HG03354 (cell line): ENCODE results near the gene SH3RF3.

Experiments
- ATAC-seq: cut with Tn5 transposase; IDR thresholded peaks from one replicate; pipeline ENCODE4 v1.9.1; 2021; ENCODE audit warnings: mild to moderate bottlenecking; ENCODE audit not compliant: unreplicated experiment, poor library complexity, severe bottlenecking

SH3RF3 gene

DNA sequence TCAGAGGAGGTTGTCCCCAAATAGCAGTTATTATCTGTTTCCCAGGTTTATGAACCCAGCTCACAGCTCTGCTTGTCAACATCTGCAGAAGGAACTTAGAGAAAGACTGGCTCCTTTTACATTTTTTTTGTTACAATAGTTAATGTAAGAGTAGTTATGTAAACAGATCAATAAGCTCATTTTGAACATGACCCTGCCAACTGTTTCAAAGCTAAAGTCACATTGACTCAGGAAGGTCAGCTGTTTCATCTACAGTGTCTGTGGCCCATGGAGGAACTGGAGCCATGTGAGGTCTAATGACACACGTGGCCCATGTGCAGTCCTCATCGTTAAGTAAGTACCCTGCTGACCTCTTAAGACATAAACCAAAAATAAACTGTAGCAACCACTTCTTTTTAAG lies 97.1 kb downstream of the SH3RF3 start:
- ATAC-seq: no peak

GRCh38 chr2:109226622-109227021 lies 97.6 kb downstream of the SH3RF3 start:
- no peak for ATAC-seq

GRCh38 chr2:109229094-109229675 lies 100.2 kb downstream of the SH3RF3 start:
- no peak for ATAC-seq

DNA sequence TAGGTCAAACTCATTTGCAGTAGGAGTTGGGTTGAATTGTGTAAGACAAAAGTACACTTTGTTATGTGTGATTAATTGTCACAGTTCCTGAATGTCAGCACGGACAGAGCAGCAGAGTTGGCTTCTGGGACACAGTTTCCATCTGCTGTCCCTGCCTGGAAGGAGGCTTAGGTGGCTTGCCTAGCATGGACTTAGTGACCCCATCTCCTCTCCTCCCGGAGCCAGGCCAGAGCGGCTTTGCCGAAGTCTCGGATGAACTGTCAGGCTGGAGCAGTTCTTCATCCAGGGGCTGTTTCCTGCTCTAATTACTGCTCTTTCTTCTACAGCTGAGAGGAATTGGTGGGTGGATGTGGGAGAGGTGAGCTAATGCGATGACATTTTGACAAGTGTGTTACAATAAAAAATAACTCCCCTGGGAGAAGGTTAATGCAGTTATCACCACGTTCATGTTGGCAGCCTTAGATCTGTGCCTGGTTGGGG lies 102.0 kb downstream of the SH3RF3 start:
- ATAC-seq: no peak

GRCh38 chr2:109231428-109231827 lies 102.4 kb downstream of the SH3RF3 start:
- no peak for ATAC-seq

GRCh38 chr2:109231996-109232705 lies 103.1 kb downstream of the SH3RF3 start:
- ATAC-seq: no peak

- ATAC-seq: no peak
Measured at GRCh38 chr2:109232909-109233308, 103.9 kb downstream of the SH3RF3 start.

DNA sequence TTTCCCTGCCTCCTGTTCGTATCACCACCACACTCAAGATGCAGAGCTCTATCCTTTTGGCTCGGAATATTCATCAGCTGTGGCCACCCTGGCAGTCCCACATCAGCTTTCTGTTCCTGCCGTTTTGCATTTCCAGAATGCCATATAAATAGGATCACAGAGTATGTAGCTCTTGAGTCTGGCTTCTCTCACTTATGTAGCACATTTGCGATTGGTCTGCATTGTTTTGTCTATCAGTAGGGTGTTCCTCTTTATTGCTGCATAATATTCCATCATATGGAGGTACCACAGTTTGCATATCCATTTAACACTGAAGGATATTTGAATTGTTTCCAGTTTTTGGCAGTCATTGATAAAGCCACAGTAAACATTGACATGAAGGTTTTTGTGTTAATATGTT lies 104.6 kb downstream of the SH3RF3 start:
- no peak for ATAC-seq

- no peak for ATAC-seq
Measured at GRCh38 chr2:109234355-109234754, 105.3 kb downstream of the SH3RF3 start.

- no peak for ATAC-seq
Measured at GRCh38 chr2:109236147-109236546, 107.1 kb downstream of the SH3RF3 start.

DNA sequence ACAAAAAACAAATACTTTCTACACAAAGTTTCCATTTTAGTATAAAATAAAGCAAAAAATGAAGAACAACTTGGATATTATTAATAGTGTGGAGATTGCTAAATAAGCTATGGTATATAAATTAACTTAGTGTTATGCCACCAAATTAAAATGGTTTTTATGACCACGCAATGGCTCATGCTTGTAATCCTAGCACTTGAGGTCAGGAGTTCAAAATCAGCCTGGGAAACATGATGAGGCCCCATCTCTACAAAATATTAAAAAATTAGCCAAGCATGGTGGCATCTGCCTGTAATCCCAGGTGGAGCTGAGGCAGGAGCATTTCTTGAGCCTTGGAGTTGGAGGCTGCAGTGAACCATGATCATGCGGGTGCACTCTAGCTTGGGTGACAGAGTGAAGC lies 108.8 kb downstream of the SH3RF3 start:
- no peak for ATAC-seq

DNA sequence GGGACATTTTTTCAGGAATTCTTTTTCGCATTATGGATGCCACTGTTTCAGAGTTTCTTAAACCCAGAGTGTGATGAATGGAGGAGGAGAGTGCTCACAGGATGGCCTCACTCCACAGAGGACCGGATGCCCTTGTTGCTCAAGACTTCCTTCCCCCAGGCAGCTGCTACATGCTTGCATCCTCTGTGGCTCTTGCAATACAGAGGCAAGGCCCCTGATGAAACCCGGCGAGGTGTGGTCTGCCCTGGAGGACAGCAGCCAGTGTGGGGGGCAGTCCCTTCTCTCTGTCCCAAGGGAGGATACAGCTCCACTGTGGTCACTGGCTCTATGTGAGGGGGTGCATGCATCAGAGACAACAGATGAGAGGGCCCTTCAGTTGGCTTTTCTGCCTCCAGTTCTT lies 109.6 kb downstream of the SH3RF3 start:
- peak; percentile 96 for ATAC-seq

GRCh38 chr2:109239720-109240119 lies 110.7 kb downstream of the SH3RF3 start:
- ATAC-seq: no peak

DNA sequence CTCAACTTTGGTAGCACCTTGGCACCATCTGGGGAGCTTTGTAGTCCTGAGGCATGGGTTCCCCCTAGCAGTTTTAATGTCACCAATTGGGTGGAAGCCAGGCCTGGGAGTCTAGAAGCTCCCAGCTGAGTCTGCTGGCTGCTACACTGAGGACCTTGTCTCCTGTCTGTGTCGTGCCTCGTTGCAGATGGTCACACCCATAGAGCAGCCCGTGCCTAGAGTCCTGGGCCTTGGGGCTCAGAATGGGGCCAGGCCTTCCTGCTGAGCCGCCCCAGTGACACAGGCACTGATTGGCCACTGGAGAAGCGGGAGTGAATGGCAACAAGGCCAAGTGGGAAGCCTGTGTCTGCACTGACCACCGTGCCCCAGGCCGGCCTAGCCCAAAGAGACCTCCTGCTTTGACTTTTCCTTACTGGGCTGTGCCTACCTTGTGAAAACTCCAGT lies 113.2 kb downstream of the SH3RF3 start:
- ATAC-seq: no peak

DNA sequence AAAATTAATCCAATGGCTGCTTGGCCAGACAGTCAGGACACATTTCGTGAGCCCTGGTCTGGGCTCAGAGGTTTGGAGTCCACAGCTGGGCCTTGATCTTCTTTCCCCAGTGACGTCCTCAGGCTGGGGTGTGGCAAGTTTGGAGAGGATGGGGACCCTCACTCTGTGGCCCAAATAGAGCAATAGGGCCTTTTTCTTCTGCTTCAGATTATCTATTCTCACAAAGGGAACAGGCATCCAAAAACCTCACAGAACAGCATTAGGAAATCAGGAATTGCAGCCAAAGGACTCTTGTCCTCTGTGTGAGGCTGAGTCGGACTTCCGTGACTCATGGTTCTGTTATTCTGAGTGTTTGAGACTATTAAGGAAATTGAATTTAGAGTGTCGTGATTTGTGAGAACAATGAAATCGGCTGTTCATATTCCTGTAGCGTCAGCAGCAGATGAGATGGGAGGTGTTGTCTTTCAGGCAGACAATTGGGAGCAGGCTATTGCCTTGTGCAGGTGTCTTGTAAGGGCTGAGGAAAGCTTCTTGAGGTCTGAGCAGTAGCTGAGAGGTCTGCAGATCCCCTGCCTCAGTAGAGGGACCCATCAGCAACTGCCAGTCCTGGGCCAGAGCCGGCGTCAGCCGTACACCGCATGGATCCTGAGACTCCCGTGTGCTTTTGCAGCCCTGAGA lies 113.8 kb downstream of the SH3RF3 start:
- ATAC-seq: no peak

DNA sequence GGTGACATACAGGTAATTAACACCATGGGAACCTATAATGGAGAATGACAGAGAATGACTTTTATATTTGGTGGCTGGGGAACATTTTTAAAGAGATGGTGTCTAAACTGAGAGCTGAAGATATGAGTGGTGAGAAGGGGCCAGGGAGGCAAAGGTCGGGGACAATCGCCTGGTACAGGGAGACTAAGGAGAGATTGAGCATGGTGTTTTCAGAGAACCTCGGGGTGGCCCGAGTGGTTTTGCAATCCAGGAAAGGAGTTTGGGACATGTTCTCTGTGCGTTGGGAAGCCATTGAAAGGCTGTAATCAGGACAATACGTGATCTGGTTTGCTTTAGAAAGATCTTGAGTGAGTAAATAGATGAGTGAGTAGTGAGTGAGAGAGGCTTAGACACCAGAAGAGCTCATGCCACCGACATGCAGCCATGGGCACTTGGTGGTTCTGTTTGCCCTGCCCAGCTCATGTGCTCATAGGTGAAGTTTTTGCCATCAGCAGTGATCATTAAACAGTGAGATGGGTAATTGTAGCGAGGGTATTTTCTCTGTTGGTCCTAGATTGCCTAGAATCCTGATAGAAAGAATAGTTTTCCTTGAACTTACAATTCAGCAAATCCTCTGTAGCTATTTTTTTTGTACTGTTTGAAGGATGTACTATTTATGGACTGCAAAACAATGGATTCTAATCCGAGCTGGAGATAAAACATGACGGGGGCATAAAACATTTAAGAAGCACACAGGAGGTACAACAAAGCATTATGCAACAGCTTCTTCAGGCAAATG lies 114.7 kb downstream of the SH3RF3 start:
- no peak for ATAC-seq

DNA sequence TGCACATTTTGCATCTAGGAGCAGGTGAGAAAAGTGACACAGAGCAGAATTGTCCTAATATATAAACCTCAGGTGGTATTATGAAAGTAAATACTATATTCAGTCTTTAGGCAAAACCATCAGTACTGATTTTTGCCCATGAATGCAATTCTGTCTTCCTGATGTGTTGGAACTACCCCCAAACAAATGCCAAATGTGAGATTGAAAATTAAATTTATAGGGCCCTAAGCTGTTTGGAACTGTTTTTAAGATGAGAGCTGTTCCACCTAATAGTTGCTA lies 115.2 kb downstream of the SH3RF3 start:
- no peak for ATAC-seq

DNA sequence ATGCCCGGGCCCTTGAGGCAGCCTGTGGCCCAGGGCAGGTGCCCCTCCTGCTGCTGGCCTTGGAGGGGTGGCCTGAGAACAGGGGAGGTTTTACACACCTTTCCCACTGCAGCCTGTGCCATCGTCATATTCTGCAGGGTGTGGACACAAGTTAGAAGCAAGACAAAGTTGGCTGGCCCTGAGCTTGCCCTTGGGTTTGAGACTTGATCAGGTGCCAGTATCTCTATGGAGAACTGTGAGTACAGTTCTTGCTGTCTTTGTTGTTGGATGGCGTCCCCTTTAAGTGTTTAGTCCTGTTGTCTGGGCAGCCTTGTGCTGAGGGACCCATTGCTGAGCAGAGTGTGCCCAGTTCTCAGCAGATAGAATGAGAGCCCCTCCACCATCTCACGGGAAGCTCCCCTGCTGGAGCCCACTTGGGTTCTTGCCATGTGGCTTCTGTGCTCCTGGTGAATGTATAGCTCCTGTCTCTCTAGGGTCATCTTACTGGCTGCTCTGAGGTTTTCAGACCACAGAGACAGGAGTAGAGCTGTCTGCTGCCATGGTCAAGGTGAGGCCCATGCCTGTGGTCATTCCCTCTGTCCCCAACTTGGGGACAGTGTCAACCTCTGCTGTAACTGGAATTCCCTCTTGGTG lies 115.9 kb downstream of the SH3RF3 start:
- no peak for ATAC-seq

DNA sequence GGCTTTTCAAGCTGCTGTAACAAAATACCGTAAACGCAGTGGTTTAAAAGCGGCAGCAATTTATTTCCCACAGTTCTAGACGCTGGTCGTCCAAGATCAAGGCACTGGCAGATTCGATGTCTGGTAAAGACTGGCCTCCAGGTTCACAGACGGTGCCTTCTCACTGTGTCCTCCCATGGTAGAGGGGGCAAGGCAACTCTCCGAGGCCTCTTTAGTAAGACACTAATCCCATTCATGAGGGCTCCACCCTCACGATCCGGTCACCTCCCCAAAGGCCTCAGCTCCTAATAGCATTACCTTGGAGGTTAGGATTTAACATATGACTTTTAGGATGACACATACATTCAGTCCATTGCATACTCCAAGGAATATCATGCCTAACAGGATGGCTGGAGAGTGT lies 117.2 kb downstream of the SH3RF3 start:
- no peak for ATAC-seq

DNA sequence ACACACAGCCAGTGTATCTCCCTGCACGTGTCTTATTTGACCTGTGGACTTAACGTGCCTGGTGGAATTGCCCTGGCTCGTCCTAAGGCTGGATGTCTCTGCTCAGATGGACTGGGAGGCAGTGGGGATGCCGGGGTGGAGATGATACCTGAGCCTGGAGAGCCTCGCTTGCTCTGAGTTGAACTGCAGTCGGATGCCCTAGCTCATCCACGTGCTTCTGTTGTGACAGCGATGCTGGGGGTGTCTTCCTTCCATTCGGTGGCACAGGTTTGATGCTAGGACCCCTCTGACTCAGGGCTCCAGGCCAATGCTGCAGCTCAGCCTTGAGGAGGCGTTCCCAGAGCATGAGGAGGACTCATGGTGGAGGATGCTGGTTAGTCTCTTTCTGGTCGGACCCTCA lies 117.6 kb downstream of the SH3RF3 start:
- ATAC-seq: no peak
